H1 (cell line): ENCODE results near the gene FBN1. TPM values are rescaled to one million over a fixed set of nuclear protein-coding genes. Genes with fewer than 3 reads are reported as not detected.

Experiments
- CTCF ChIA-PET: fragments of 300-600 bp; sonication (Branson Sonifier 250); formaldehyde crosslinking; loops from one replicate; lab custom pipeline; 2021; ENCODE audit not compliant: partially characterized antibody; lab: Charles Lee
- POLR2A ChIA-PET: fragments of 300-600 bp; sonication (Branson Sonifier 250); formaldehyde crosslinking; loops from one replicate; lab custom pipeline; 2021; ENCODE audit warnings: inconsistent platforms; ENCODE audit not compliant: partially characterized antibody; lab: Charles Lee
- DNase-seq, 2 experiments: peaks; one replicate each; pipeline versions ENCODE4 v3.0.0 to v3.0.0-alpha.2; 2010 to 2022; ENCODE audit warnings: low spot score in 2 of 2, low read depth in 1 of 2, mixed read lengths in 1 of 2
- FAIRE-seq: peaks from 2 replicates; lab custom pipeline; 2011; peaks lifted over from hg19 to GRCh38; lab: Jason Lieb, UNC
- H2AFZ ChIP-seq: 2 replicates; pipeline ENCODE4 v1.8.1; 2012; ENCODE audit warnings: low read length, inconsistent platforms
- H2AK5ac ChIP-seq: 2 replicates; pipeline ENCODE4 v1.6.1; 2013; ENCODE audit warnings: low read depth, low read length
- H2BK120ac ChIP-seq: replicated peaks from 2 replicates; pipeline ENCODE3; 2013; ENCODE audit warnings: low read depth, low read length, inconsistent platforms
- H2BK12ac ChIP-seq: 2 replicates; pipeline ENCODE4 v1.6.1; 2013; ENCODE audit warnings: low read depth, low read length
- H2BK15ac ChIP-seq: 2 replicates; pipeline ENCODE4 v1.6.1; 2013; ENCODE audit warnings: low read length
- H2BK20ac ChIP-seq: 2 replicates; pipeline ENCODE4 v1.6.1; 2013; ENCODE audit warnings: low read length
- H2BK5ac ChIP-seq: 2 replicates; pipeline ENCODE4 v1.6.1; 2013; ENCODE audit warnings: low read depth, low read length
- H3K14ac ChIP-seq: 2 replicates; pipeline ENCODE4 v1.6.1; 2013; ENCODE audit warnings: inconsistent platforms; ENCODE audit not compliant: insufficient read length
- H3K18ac ChIP-seq: 2 replicates; pipeline ENCODE4 v1.6.1; 2013; ENCODE audit warnings: low read length; ENCODE audit errors: extremely low read depth
- H3K23ac ChIP-seq: 2 replicates; pipeline ENCODE4 v1.6.1; 2013; ENCODE audit warnings: inconsistent platforms; ENCODE audit not compliant: insufficient read length
- H3K23me2 ChIP-seq: 2 replicates; pipeline ENCODE4 v1.6.1; 2013; ENCODE audit warnings: low read depth, low read length
- H3K27ac ChIP-seq: 2 replicates; pipeline ENCODE4 v1.6.1; 2011; ENCODE audit warnings: low read depth, low read length, inconsistent platforms
- H3K27me3 ChIP-seq, 4 experiments: replicated peaks in 1 of 4; 1 replicate in 1 of 4; 2 replicates in 3 of 4; pipeline versions ENCODE4 v1.6.1 to v1.8.1; 2011 to 2013; ENCODE audit warnings: low read length in 3 of 4, mild to moderate bottlenecking in 3 of 4, inconsistent platforms in 2 of 4, mixed read lengths in 2 of 4, moderate library complexity in 1 of 4; ENCODE audit not compliant: control insufficient read depth in 3 of 4, insufficient read depth in 3 of 4; ENCODE audit errors: extremely low read depth in 1 of 4
- H3K36me3 ChIP-seq, 4 experiments: 2 replicates each; pipeline versions ENCODE4 v1.6.1 to v1.8.1; 2011 to 2013; ENCODE audit warnings: mild to moderate bottlenecking in 4 of 4, low read length in 3 of 4, moderate library complexity in 2 of 4, control low read depth in 1 of 4, inconsistent platforms in 1 of 4; ENCODE audit not compliant: insufficient read depth in 4 of 4, control insufficient read depth in 2 of 4
- H3K4ac ChIP-seq: replicated peaks from 2 replicates; pipeline ENCODE3; 2013; ENCODE audit warnings: low read length, low read depth, mixed read lengths, inconsistent platforms; ENCODE audit not compliant: insufficient read length
- H3K4me1 ChIP-seq, 4 experiments: replicated peaks in 1 of 4; 1 replicate in 1 of 4; 2 replicates in 3 of 4; pipeline versions ENCODE4 v1.6.1 to v1.8.1; 2011 to 2013; ENCODE audit warnings: low read length in 3 of 4, inconsistent platforms in 2 of 4, mixed read lengths in 1 of 4; ENCODE audit not compliant: insufficient read depth in 4 of 4, control insufficient read depth in 3 of 4
- H3K4me2 ChIP-seq, 2 experiments: 2 replicates each; pipeline versions ENCODE4 v1.6.1 to v1.8.1; 2011 to 2013; ENCODE audit warnings: low read depth in 2 of 2, low read length in 2 of 2, control low read depth in 1 of 2, inconsistent platforms in 1 of 2, mild to moderate bottlenecking in 1 of 2; ENCODE audit not compliant: insufficient read depth in 1 of 2
- H3K4me3 ChIP-seq, 4 experiments: fragments of 200-600, 300-600 bp in 1 of 4; sonication (generic), shearing (Covaris generic), sonication (Bioruptor Twin) in 1 of 4; 2 replicates each; pipeline versions ENCODE4 v1.5.1 to v1.8.1; 2011 to 2016; ENCODE audit warnings: low read length in 4 of 4, low read depth in 3 of 4, control low read depth in 2 of 4, inconsistent platforms in 2 of 4, mild to moderate bottlenecking in 2 of 4, mixed read lengths in 1 of 4, moderate library complexity in 1 of 4; ENCODE audit not compliant: insufficient read depth in 2 of 4; ENCODE audit errors: extremely low read depth in 1 of 4
- H3K56ac ChIP-seq: replicated peaks from 2 replicates; pipeline ENCODE3; 2013; ENCODE audit warnings: low read depth, mild to moderate bottlenecking, mixed read lengths, low read length, inconsistent platforms; ENCODE audit not compliant: insufficient read length
- H3K79me1 ChIP-seq: 2 replicates; pipeline ENCODE4 v1.6.1; 2013; ENCODE audit warnings: low read depth, low read length, control low read depth
- H3K79me2 ChIP-seq, 2 experiments: 2 replicates each; pipeline versions ENCODE4 v1.6.1 to v1.8.1; 2012 to 2013; ENCODE audit warnings: low read length in 2 of 2, mild to moderate bottlenecking in 2 of 2, inconsistent platforms in 1 of 2; ENCODE audit not compliant: insufficient read depth in 2 of 2, control insufficient read depth in 1 of 2
- H3K9ac ChIP-seq, 4 experiments: replicated peaks in 1 of 4; 1 replicate in 1 of 4; 2 replicates in 3 of 4; pipeline versions ENCODE4 v1.6.1 to v1.8.1; 2011 to 2013; ENCODE audit warnings: low read depth in 3 of 4, low read length in 3 of 4, control low read depth in 2 of 4, mild to moderate bottlenecking in 2 of 4, moderate library complexity in 2 of 4, inconsistent platforms in 1 of 4; ENCODE audit errors: extremely low read depth in 1 of 4
- H3K9me3 ChIP-seq, 2 experiments: 2 replicates each; pipeline versions ENCODE4 v1.6.1 to v1.8.1; 2012 to 2013; ENCODE audit warnings: mild to moderate bottlenecking in 2 of 2, moderate library complexity in 2 of 2, control low read depth in 1 of 2, inconsistent platforms in 1 of 2, low read depth in 1 of 2, low read length in 1 of 2, mixed read lengths in 1 of 2; ENCODE audit not compliant: insufficient read depth in 2 of 2
- H4K20me1 ChIP-seq, 2 experiments: replicated peaks in 1 of 2; 2 replicates each; pipeline versions ENCODE3 to v1.8.1; 2011 to 2013; ENCODE audit warnings: inconsistent platforms in 2 of 2, low read length in 2 of 2, mild to moderate bottlenecking in 1 of 2; ENCODE audit not compliant: insufficient read depth in 2 of 2, control insufficient read depth in 1 of 2
- H4K5ac ChIP-seq: 2 replicates; pipeline ENCODE4 v1.6.1; 2013; ENCODE audit warnings: low read length, low read depth, mixed read lengths, inconsistent platforms; ENCODE audit not compliant: insufficient read length
- H4K8ac ChIP-seq: 2 replicates; pipeline ENCODE4 v1.8.0; 2013; ENCODE audit warnings: mild to moderate bottlenecking, moderate library complexity, low read length, inconsistent platforms; ENCODE audit not compliant: insufficient read depth; ENCODE audit errors: extremely low read depth
- H4K91ac ChIP-seq: replicated peaks from 2 replicates; pipeline ENCODE3; 2013; ENCODE audit warnings: low read length, mixed read lengths, inconsistent platforms; ENCODE audit not compliant: insufficient read length
- BCL11A ChIP-seq, 2 experiments: IDR thresholded peaks; one replicate each; pipeline ENCODE4 v1.6.1; 2011; ENCODE audit warnings: low read depth in 2 of 2, low read length in 2 of 2, mild to moderate bottlenecking in 2 of 2
- CTCF ChIP-seq, 3 experiments: IDR thresholded peaks; 1 replicate in 2 of 3; 2 replicates in 1 of 3; pipeline versions ENCODE4 v1.5.1 to v1.6.1; 2011; ENCODE audit warnings: low read length in 3 of 3, mild to moderate bottlenecking in 3 of 3, inconsistent platforms in 2 of 3, low read depth in 1 of 3, moderate library complexity in 1 of 3; ENCODE audit not compliant: insufficient read depth in 1 of 3; ENCODE audit errors: control extremely low read depth in 1 of 3
- EP300 ChIP-seq, 2 experiments: IDR thresholded peaks; 1 replicate in 1 of 2; 2 replicates in 1 of 2; pipeline ENCODE4 v1.6.1; 2011 to 2012; ENCODE audit warnings: low read depth in 2 of 2, low read length in 2 of 2, mild to moderate bottlenecking in 2 of 2, borderline replicate concordance in 1 of 2, inconsistent platforms in 1 of 2, moderate library complexity in 1 of 2
- EZH2 ChIP-seq: fragments of 200-600 bp; sonication (generic); IDR thresholded peaks from 2 replicates; pipeline ENCODE4 v1.7.1; 2012; ENCODE audit warnings: low read depth, mild to moderate bottlenecking, moderate library complexity, low read length, inconsistent platforms; ENCODE audit not compliant: severe bottlenecking
- JUN ChIP-seq: IDR thresholded peaks from 2 replicates; pipeline ENCODE4 v1.6.1; 2011; ENCODE audit warnings: low read depth, mild to moderate bottlenecking, improper control_type of control experiment, low read length
- KDM1A ChIP-seq: fragments of 200-600, 300-600 bp; sonication (generic); IDR thresholded peaks from 2 replicates; pipeline ENCODE4 v1.7.1; 2016; ENCODE audit warnings: mild to moderate bottlenecking, low read length, borderline replicate concordance
- POU5F1 ChIP-seq: IDR thresholded peaks from 2 replicates; pipeline ENCODE4 v1.6.1; 2011; ENCODE audit warnings: low read depth, mild to moderate bottlenecking, low read length, moderate library complexity
- RAD21 ChIP-seq, 2 experiments: IDR thresholded peaks in 1 of 2; conservative IDR thresholded peaks in 1 of 2; 2 replicates each; pipeline ENCODE4 v1.6.1; 2011; ENCODE audit warnings: low read depth in 2 of 2, low read length in 2 of 2, improper control_type of control experiment in 1 of 2, inconsistent platforms in 1 of 2, mild to moderate bottlenecking in 1 of 2, moderate library complexity in 1 of 2
- SP2 ChIP-seq: IDR thresholded peaks from 2 replicates; pipeline ENCODE4 v1.6.1; 2012; ENCODE audit warnings: mild to moderate bottlenecking, low read length, inconsistent platforms
- SP4 ChIP-seq: IDR thresholded peaks from 2 replicates; pipeline ENCODE4 v1.6.1; 2012; ENCODE audit warnings: low read length, inconsistent platforms
- TAF7 ChIP-seq: optimal IDR thresholded peaks from 2 replicates; pipeline ENCODE3; 2011; ENCODE audit warnings: low read depth, mild to moderate bottlenecking, inconsistent platforms, low read length, moderate library complexity, borderline replicate concordance
- TBP ChIP-seq: IDR thresholded peaks from 2 replicates; pipeline ENCODE4 v1.6.1; 2011; ENCODE audit warnings: low read depth, low read length, improper control_type of control experiment
- WGBS, 2 experiments: shearing (Covaris generic) in 1 of 2; methylation state at CpG; one replicate each; pipeline versions ENCODE4 v1.1.6 to v1.1.7; 2013 to 2015; ENCODE audit warnings: low lambda C conversion rate in 2 of 2, mixed read lengths in 2 of 2, inconsistent platforms in 1 of 2, low coverage in 1 of 2, missing lambda C conversion rate in 1 of 2; ENCODE audit not compliant: insufficient replicate concordance in 2 of 2, insufficient coverage in 1 of 2, insufficient read length in 1 of 2; ENCODE audit errors: extremely low coverage in 1 of 2, missing lambda C conversion rate in 1 of 2; 5-methylcytosine and 5-hydroxymethylcytosine counted together
- polyA plus RNA-seq, 7 experiments: library from polyadenylated mRNA; depleted of rRNA in 3 of 7; stranded (reverse) in 5 of 7; unstranded in 2 of 7; fragments of >200 nt in 5 of 7; fragments of 200-250 nt in 2 of 7; gene quantifications; 1 replicate in 5 of 7; 2 replicates in 1 of 7; 4 replicates in 1 of 7; pipeline versions ENCODE4 v1.2.1 to v1.2.3, GENCODE V29; 2011 to 2013; ENCODE audit warnings: missing spikeins in 2 of 7, mixed read lengths in 2 of 7
- total RNA-seq: library from RNA; stranded (reverse); fragmentation: NEBNext Ultra II Directional; extraction: Animal tissue kit (Norgen Biotek cat#: 25700); gene quantifications from 2 replicates; pipeline ENCODE4 v1.2.1, GENCODE V29; 2021

The FBN1 gene
- total and polyA plus RNA-seq, 2 of the 8 experiments (the other 6 are each of a cell fraction or from before 2014, with no cell fraction given) = 3.0 to 4.0 TPM

- no peaks in the 10 kb centered on the region for H3K79me2 ChIP-seq
- no peak for TF ChIP-seq SP2
- TF ChIP-seq TBP = no peak
- TF ChIP-seq BCL11A (IDR thresholded peaks at IDR 0.05; ENCODE audit: low read depth in 2 of 2, low read length in 2 of 2) = no peak
- no peak for TF ChIP-seq EP300 (IDR thresholded peaks at IDR 0.05; ENCODE audit: borderline replicate concordance in 1 of 2, low read depth in 2 of 2, low read length in 2 of 2)
- no peak for TF ChIP-seq TAF7
- no peak for TF ChIP-seq RAD21 (IDR thresholded peaks at IDR 0.05 in 1 of 2, conservative IDR thresholded peaks at IDR 0.05 in 1 of 2; ENCODE audit: low read depth in 2 of 2, low read length in 2 of 2)
- TF ChIP-seq SP4 = no peak
- no peak for TF ChIP-seq EZH2
- no peak for TF ChIP-seq JUN
- TF ChIP-seq POU5F1 = no peak
- no peak for TF ChIP-seq CTCF (IDR thresholded peaks at IDR 0.05; ENCODE audit: control extremely low read depth in 1 of 3, insufficient read depth in 1 of 3, low read depth in 1 of 3, low read length in 3 of 3)
- no peak for TF ChIP-seq KDM1A
Observed at GRCh38 chr15:48581219-48581618, 64.3 kb downstream of the FBN1 start.

More at GRCh38 chr15:48581219-48581618, 64.3 kb downstream of the FBN1 start:
- no peak for FAIRE-seq
- no peaks in the 10 kb centered on the region for H3K36me3 ChIP-seq
- H3K23me2 ChIP-seq = no peaks in the 10 kb centered on the region
- H2AFZ ChIP-seq = no peak overlapping the region
- H2BK12ac ChIP-seq = no peak overlapping the region
- 93% methylated on average over 4 of the region's 4 CpGs; no CpG with 5 or more reads in 1 of the 2 experiments for WGBS, 2 experiments
- no peak for DNase-seq
- no peak overlapping the region for H2BK15ac ChIP-seq
- no peak overlapping the region for H2BK120ac ChIP-seq
- no peak overlapping the region for H2BK5ac ChIP-seq
- no peak overlapping the region for H4K91ac ChIP-seq
- H3K27ac ChIP-seq = no peak overlapping the region
- H4K20me1 ChIP-seq = no peaks in the 10 kb centered on the region
- H3K27me3 ChIP-seq = no peaks in the 10 kb centered on the region
- H3K18ac ChIP-seq = no peak overlapping the region
- H2AK5ac ChIP-seq = no peak overlapping the region
- no peak overlapping the region for H3K56ac ChIP-seq
- H3K4me1 ChIP-seq = no peaks in the 10 kb centered on the region
- H4K8ac ChIP-seq = no peak overlapping the region
- ChIA-PET CTCF (interaction anchor here (1.0 kb wide), 1 partner anchor 9 kb away, joined by 4 read pairs; no protein-coding TSS in a partner anchor), POLR2A (no interaction called here)
- H3K14ac ChIP-seq = no peak overlapping the region
- no peak overlapping the region for H3K23ac ChIP-seq
- no peak overlapping the region for H3K4ac ChIP-seq
- H3K4me3 ChIP-seq = no peak overlapping the region
- no peaks in the 10 kb centered on the region for H3K79me1 ChIP-seq
- H2BK20ac ChIP-seq = no peak overlapping the region
- no peak overlapping the region for H4K5ac ChIP-seq
- no peak overlapping the region for H3K9ac ChIP-seq
- no peak overlapping the region for H3K4me2 ChIP-seq
- no peaks in the 10 kb centered on the region for H3K9me3 ChIP-seq
